Endodermal cell (in vitro differentiated cells): ENCODE results near the gene TOM1. TPM values are rescaled to one million over a fixed set of nuclear protein-coding genes. Genes with fewer than 3 reads are reported as not detected.

ENCODE experiments used
- DNase-seq: peaks from one replicate; pipeline ENCODE4 v3.0.0-alpha.2; 2017
- H3K27ac ChIP-seq: 2 replicates; pipeline ENCODE4 v1.5.1; 2013; ENCODE audit warnings: mild to moderate bottlenecking, low read depth, low read length, moderate library complexity
- H3K27me3 ChIP-seq: 2 replicates; pipeline ENCODE4 v1.6.1; 2013; ENCODE audit warnings: mild to moderate bottlenecking, low read length, moderate library complexity; ENCODE audit not compliant: insufficient read depth, control insufficient read depth, poor library complexity, severe bottlenecking
- H3K36me3 ChIP-seq: 2 replicates; pipeline ENCODE4 v1.7.0; 2013; ENCODE audit warnings: mild to moderate bottlenecking, low read length, moderate library complexity; ENCODE audit not compliant: control insufficient read depth, insufficient read depth
- H3K4me1 ChIP-seq: one replicate; pipeline ENCODE4 v1.7.0; 2013; ENCODE audit warnings: low read length; ENCODE audit not compliant: control insufficient read depth, insufficient read depth
- H3K4me3 ChIP-seq: 2 replicates; pipeline ENCODE4 v1.5.1; 2013; ENCODE audit warnings: mild to moderate bottlenecking, low read length, moderate library complexity
- H3K9ac ChIP-seq: 2 replicates; pipeline ENCODE4 v1.6.1; 2013; ENCODE audit warnings: mild to moderate bottlenecking, low read length, moderate library complexity; ENCODE audit not compliant: poor library complexity, severe bottlenecking; ENCODE audit errors: extremely low read depth
- H3K9me3 ChIP-seq: 2 replicates; pipeline ENCODE4 v1.6.1; 2013; ENCODE audit warnings: mild to moderate bottlenecking, low read length, moderate library complexity; ENCODE audit not compliant: control insufficient read depth
- H3K27ac Mint-ChIP-seq: 2 replicates; pipeline ENCODE4 v1.8.0; 2020; ENCODE audit warnings: mixed read lengths
- H3K27me3 Mint-ChIP-seq: 2 replicates; pipeline ENCODE4 v1.8.0; 2021; ENCODE audit warnings: mild to moderate bottlenecking, mixed read lengths; ENCODE audit not compliant: insufficient read depth
- H3K36me3 Mint-ChIP-seq: 2 replicates; pipeline ENCODE4 v1.8.0; 2020; ENCODE audit warnings: low read depth, mixed read lengths
- H3K4me1 Mint-ChIP-seq: 2 replicates; pipeline ENCODE4 v1.8.0; 2020; ENCODE audit warnings: mixed read lengths
- H3K4me3 Mint-ChIP-seq: 2 replicates; pipeline ENCODE4 v1.8.0; 2020; ENCODE audit warnings: mild to moderate bottlenecking, moderate library complexity, mixed read lengths
- H3K9me3 Mint-ChIP-seq: 2 replicates; pipeline ENCODE4 v1.8.0; 2020; ENCODE audit warnings: mild to moderate bottlenecking, mixed read lengths
- WGBS, 2 experiments: methylation state at CpG; one replicate each; pipeline versions ENCODE4 v1.1.5 to v1.1.7; 2013; ENCODE audit warnings: missing lambda C conversion rate in 2 of 2, mixed read lengths in 1 of 2; ENCODE audit not compliant: insufficient coverage in 1 of 2, insufficient read length in 1 of 2; 5-methylcytosine and 5-hydroxymethylcytosine counted together
- microRNA-seq: library from miRNA; unstranded; fragments of <30 nt; microRNA quantifications from one replicate; pipeline ENCODE4 v1.2.0, GENCODE V29; 2020; ENCODE audit warnings: borderline microRNAs expressed
- total RNA-seq, 2 donors: library from RNA; stranded (reverse); fragmentation: NEBNext Ultra II Directional in 1 of 2; extraction: Animal tissue kit (Norgen Biotek cat#: 25700) in 1 of 2; gene quantifications; 2 replicates in 1 of 2; 3 replicates in 1 of 2; pipeline ENCODE4 v1.2.1, GENCODE V29; 2021
- TF ChIP-seq, protein P1 (sequence below): fragments of 200-600 bp; sonication (generic); conservative IDR thresholded peaks from 2 replicates; pipeline ENCODE4 v1.5.0; 2021; ENCODE audit warnings: antibody characterized with exemption, mild to moderate bottlenecking

TOM1 gene
- total RNA-seq, 2 donors from 2014 or later: 31.3 to 33.3 TPM

DNA sequence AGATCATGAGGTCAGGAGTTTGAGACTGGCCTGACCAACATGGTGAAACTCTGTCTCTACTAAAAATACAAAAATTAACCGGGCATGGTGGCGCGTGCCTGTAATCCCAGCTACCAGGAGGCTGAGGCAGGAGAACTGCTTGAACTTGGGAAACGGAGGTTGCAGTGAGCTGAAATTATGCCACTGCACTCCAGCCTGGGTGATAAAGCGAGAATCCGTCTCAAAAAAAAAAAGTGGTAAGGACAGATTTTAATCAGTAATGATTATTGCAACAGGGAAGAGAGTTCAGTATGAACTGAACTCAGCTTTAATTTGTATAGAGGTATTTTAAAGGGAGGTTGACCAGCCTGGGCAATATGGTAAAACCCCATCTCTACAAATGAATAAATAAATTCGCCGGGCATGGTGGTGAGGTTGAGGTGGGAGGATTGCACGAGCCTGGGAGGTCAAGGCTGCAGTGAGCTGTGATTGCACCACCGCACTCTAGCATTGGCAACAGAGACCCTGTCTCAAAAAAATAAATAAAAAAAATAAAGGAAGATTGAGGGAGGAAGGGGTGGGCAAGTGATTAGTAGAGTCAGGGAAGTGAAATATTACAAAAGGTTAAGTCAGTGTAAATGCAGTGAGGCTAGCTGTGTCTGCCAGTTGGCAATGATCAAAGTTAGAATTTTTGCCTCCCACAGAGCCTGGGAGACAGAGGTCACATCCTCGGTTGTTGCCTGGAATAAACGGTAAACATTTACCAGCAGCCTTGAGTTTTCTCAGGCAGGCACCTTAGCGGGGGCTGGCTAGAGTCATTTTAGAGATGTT, 97.6 kb downstream of the TOM1 start:
- Histone ChIP-seq H3K27ac (peak overlapping the region; percentile 60), H3K27me3 (no peaks in the 10 kb centered on the region), H3K4me1 (peaks cover 10% of the 10 kb centered on the region), H3K9me3 (no peaks in the 10 kb centered on the region), H3K36me3 (peaks cover 8% of the 10 kb centered on the region), H3K4me3 (no peak overlapping the region), H3K9ac (no peak overlapping the region)
- H3K27me3 Mint-ChIP-seq: no peaks in the 10 kb centered on the region
- DNase-seq: no peak
- peaks cover 19% of the 10 kb centered on the region for H3K4me1 Mint-ChIP-seq
- peaks cover 1% of the 10 kb centered on the region for H3K9me3 Mint-ChIP-seq
- peak overlapping the region; percentile 81 for H3K27ac Mint-ChIP-seq
- TF ChIP-seq, protein P1, sequence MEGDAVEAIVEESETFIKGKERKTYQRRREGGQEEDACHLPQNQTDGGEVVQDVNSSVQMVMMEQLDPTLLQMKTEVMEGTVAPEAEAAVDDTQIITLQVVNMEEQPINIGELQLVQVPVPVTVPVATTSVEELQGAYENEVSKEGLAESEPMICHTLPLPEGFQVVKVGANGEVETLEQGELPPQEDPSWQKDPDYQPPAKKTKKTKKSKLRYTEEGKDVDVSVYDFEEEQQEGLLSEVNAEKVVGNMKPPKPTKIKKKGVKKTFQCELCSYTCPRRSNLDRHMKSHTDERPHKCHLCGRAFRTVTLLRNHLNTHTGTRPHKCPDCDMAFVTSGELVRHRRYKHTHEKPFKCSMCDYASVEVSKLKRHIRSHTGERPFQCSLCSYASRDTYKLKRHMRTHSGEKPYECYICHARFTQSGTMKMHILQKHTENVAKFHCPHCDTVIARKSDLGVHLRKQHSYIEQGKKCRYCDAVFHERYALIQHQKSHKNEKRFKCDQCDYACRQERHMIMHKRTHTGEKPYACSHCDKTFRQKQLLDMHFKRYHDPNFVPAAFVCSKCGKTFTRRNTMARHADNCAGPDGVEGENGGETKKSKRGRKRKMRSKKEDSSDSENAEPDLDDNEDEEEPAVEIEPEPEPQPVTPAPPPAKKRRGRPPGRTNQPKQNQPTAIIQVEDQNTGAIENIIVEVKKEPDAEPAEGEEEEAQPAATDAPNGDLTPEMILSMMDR: no peak
- 82 to 86% methylated on average over 10 to 11 of the region's 13 CpGs for WGBS, 2 experiments
- H3K36me3 Mint-ChIP-seq: peaks cover 18% of the 10 kb centered on the region
- H3K4me3 Mint-ChIP-seq: no peak overlapping the region

Small RNA genes within 50 kb of the gene (microRNA-seq; reads per million reads assigned to microRNA genes)
- gene MIR3909 (0.59 reads per million), gene MIR6069 (not detected)

Other genes starting within 250 kb of the TOM1 start
- under 1 TPM; 0.07 to 0.13 TPM for gene ISX, start 233.7 kb upstream of the TOM1 start, total RNA-seq
- gene HMGXB4, start 42.4 kb upstream of the TOM1 start, total RNA-seq: 10 to 100 TPM; 36.2 to 58.9 TPM
- 10 to 100 TPM; 11.4 to 21.6 TPM for gene HMOX1, start 81.2 kb downstream of the TOM1 start, total RNA-seq
- 100 to 1,000 TPM; 155 to 179 TPM for gene MCM5, start 100.2 kb downstream of the TOM1 start, total RNA-seq
- gene RASD2, start 240.9 kb downstream of the TOM1 start, total RNA-seq: under 1 TPM; 0.15 to 0.24 TPM